H1 (cell line): ENCODE data around the gene PHLDB3. TPM values are rescaled to one million over a fixed set of nuclear protein-coding genes. Genes with fewer than 3 reads are reported as not detected.

Experiments used
- CTCF ChIA-PET: fragments of 300-600 bp; sonication (Branson Sonifier 250); formaldehyde crosslinking; loops from one replicate; lab custom pipeline; 2021; ENCODE audit not compliant: partially characterized antibody; lab: Charles Lee
- POLR2A ChIA-PET: fragments of 300-600 bp; sonication (Branson Sonifier 250); formaldehyde crosslinking; loops from one replicate; lab custom pipeline; 2021; ENCODE audit warnings: inconsistent platforms; ENCODE audit not compliant: partially characterized antibody; lab: Charles Lee
- DNase-seq, 2 experiments: peaks; one replicate each; pipeline versions ENCODE4 v3.0.0 to v3.0.0-alpha.2; 2010 to 2022; ENCODE audit warnings: low spot score in 2 of 2, low read depth in 1 of 2, mixed read lengths in 1 of 2
- FAIRE-seq: peaks from 2 replicates; lab custom pipeline; 2011; peaks lifted over from hg19 to GRCh38; lab: Jason Lieb, UNC
- H2AFZ ChIP-seq: 2 replicates; pipeline ENCODE4 v1.8.1; 2012; ENCODE audit warnings: low read length, inconsistent platforms
- H2AK5ac ChIP-seq: 2 replicates; pipeline ENCODE4 v1.6.1; 2013; ENCODE audit warnings: low read depth, low read length
- H2BK120ac ChIP-seq: replicated peaks from 2 replicates; pipeline ENCODE3; 2013; ENCODE audit warnings: low read depth, low read length, inconsistent platforms
- H2BK12ac ChIP-seq: 2 replicates; pipeline ENCODE4 v1.6.1; 2013; ENCODE audit warnings: low read depth, low read length
- H2BK15ac ChIP-seq: 2 replicates; pipeline ENCODE4 v1.6.1; 2013; ENCODE audit warnings: low read length
- H2BK20ac ChIP-seq: 2 replicates; pipeline ENCODE4 v1.6.1; 2013; ENCODE audit warnings: low read length
- H2BK5ac ChIP-seq: 2 replicates; pipeline ENCODE4 v1.6.1; 2013; ENCODE audit warnings: low read depth, low read length
- H3K14ac ChIP-seq: 2 replicates; pipeline ENCODE4 v1.6.1; 2013; ENCODE audit warnings: inconsistent platforms; ENCODE audit not compliant: insufficient read length
- H3K18ac ChIP-seq: 2 replicates; pipeline ENCODE4 v1.6.1; 2013; ENCODE audit warnings: low read length; ENCODE audit errors: extremely low read depth
- H3K23ac ChIP-seq: 2 replicates; pipeline ENCODE4 v1.6.1; 2013; ENCODE audit warnings: inconsistent platforms; ENCODE audit not compliant: insufficient read length
- H3K23me2 ChIP-seq: 2 replicates; pipeline ENCODE4 v1.6.1; 2013; ENCODE audit warnings: low read depth, low read length
- H3K27ac ChIP-seq: 2 replicates; pipeline ENCODE4 v1.6.1; 2011; ENCODE audit warnings: low read depth, low read length, inconsistent platforms
- H3K27me3 ChIP-seq, 4 experiments: replicated peaks in 1 of 4; 1 replicate in 1 of 4; 2 replicates in 3 of 4; pipeline versions ENCODE4 v1.6.1 to v1.8.1; 2011 to 2013; ENCODE audit warnings: low read length in 3 of 4, mild to moderate bottlenecking in 3 of 4, inconsistent platforms in 2 of 4, mixed read lengths in 2 of 4, moderate library complexity in 1 of 4; ENCODE audit not compliant: control insufficient read depth in 3 of 4, insufficient read depth in 3 of 4; ENCODE audit errors: extremely low read depth in 1 of 4
- H3K36me3 ChIP-seq, 4 experiments: 2 replicates each; pipeline versions ENCODE4 v1.6.1 to v1.8.1; 2011 to 2013; ENCODE audit warnings: mild to moderate bottlenecking in 4 of 4, low read length in 3 of 4, moderate library complexity in 2 of 4, control low read depth in 1 of 4, inconsistent platforms in 1 of 4; ENCODE audit not compliant: insufficient read depth in 4 of 4, control insufficient read depth in 2 of 4
- H3K4ac ChIP-seq: replicated peaks from 2 replicates; pipeline ENCODE3; 2013; ENCODE audit warnings: low read length, low read depth, mixed read lengths, inconsistent platforms; ENCODE audit not compliant: insufficient read length
- H3K4me1 ChIP-seq, 4 experiments: replicated peaks in 1 of 4; 1 replicate in 1 of 4; 2 replicates in 3 of 4; pipeline versions ENCODE4 v1.6.1 to v1.8.1; 2011 to 2013; ENCODE audit warnings: low read length in 3 of 4, inconsistent platforms in 2 of 4, mixed read lengths in 1 of 4; ENCODE audit not compliant: insufficient read depth in 4 of 4, control insufficient read depth in 3 of 4
- H3K4me2 ChIP-seq, 2 experiments: 2 replicates each; pipeline versions ENCODE4 v1.6.1 to v1.8.1; 2011 to 2013; ENCODE audit warnings: low read depth in 2 of 2, low read length in 2 of 2, control low read depth in 1 of 2, inconsistent platforms in 1 of 2, mild to moderate bottlenecking in 1 of 2; ENCODE audit not compliant: insufficient read depth in 1 of 2
- H3K4me3 ChIP-seq, 4 experiments: fragments of 200-600, 300-600 bp in 1 of 4; sonication (generic), shearing (Covaris generic), sonication (Bioruptor Twin) in 1 of 4; 2 replicates each; pipeline versions ENCODE4 v1.5.1 to v1.8.1; 2011 to 2016; ENCODE audit warnings: low read length in 4 of 4, low read depth in 3 of 4, control low read depth in 2 of 4, inconsistent platforms in 2 of 4, mild to moderate bottlenecking in 2 of 4, mixed read lengths in 1 of 4, moderate library complexity in 1 of 4; ENCODE audit not compliant: insufficient read depth in 2 of 4; ENCODE audit errors: extremely low read depth in 1 of 4
- H3K56ac ChIP-seq: replicated peaks from 2 replicates; pipeline ENCODE3; 2013; ENCODE audit warnings: low read depth, mild to moderate bottlenecking, mixed read lengths, low read length, inconsistent platforms; ENCODE audit not compliant: insufficient read length
- H3K79me1 ChIP-seq: 2 replicates; pipeline ENCODE4 v1.6.1; 2013; ENCODE audit warnings: low read depth, low read length, control low read depth
- H3K79me2 ChIP-seq, 2 experiments: 2 replicates each; pipeline versions ENCODE4 v1.6.1 to v1.8.1; 2012 to 2013; ENCODE audit warnings: low read length in 2 of 2, mild to moderate bottlenecking in 2 of 2, inconsistent platforms in 1 of 2; ENCODE audit not compliant: insufficient read depth in 2 of 2, control insufficient read depth in 1 of 2
- H3K9ac ChIP-seq, 4 experiments: replicated peaks in 1 of 4; 1 replicate in 1 of 4; 2 replicates in 3 of 4; pipeline versions ENCODE4 v1.6.1 to v1.8.1; 2011 to 2013; ENCODE audit warnings: low read depth in 3 of 4, low read length in 3 of 4, control low read depth in 2 of 4, mild to moderate bottlenecking in 2 of 4, moderate library complexity in 2 of 4, inconsistent platforms in 1 of 4; ENCODE audit errors: extremely low read depth in 1 of 4
- H3K9me3 ChIP-seq, 2 experiments: 2 replicates each; pipeline versions ENCODE4 v1.6.1 to v1.8.1; 2012 to 2013; ENCODE audit warnings: mild to moderate bottlenecking in 2 of 2, moderate library complexity in 2 of 2, control low read depth in 1 of 2, inconsistent platforms in 1 of 2, low read depth in 1 of 2, low read length in 1 of 2, mixed read lengths in 1 of 2; ENCODE audit not compliant: insufficient read depth in 2 of 2
- H4K20me1 ChIP-seq, 2 experiments: replicated peaks in 1 of 2; 2 replicates each; pipeline versions ENCODE3 to v1.8.1; 2011 to 2013; ENCODE audit warnings: inconsistent platforms in 2 of 2, low read length in 2 of 2, mild to moderate bottlenecking in 1 of 2; ENCODE audit not compliant: insufficient read depth in 2 of 2, control insufficient read depth in 1 of 2
- H4K5ac ChIP-seq: 2 replicates; pipeline ENCODE4 v1.6.1; 2013; ENCODE audit warnings: low read length, low read depth, mixed read lengths, inconsistent platforms; ENCODE audit not compliant: insufficient read length
- H4K8ac ChIP-seq: 2 replicates; pipeline ENCODE4 v1.8.0; 2013; ENCODE audit warnings: mild to moderate bottlenecking, moderate library complexity, low read length, inconsistent platforms; ENCODE audit not compliant: insufficient read depth; ENCODE audit errors: extremely low read depth
- H4K91ac ChIP-seq: replicated peaks from 2 replicates; pipeline ENCODE3; 2013; ENCODE audit warnings: low read length, mixed read lengths, inconsistent platforms; ENCODE audit not compliant: insufficient read length
- ASH2L ChIP-seq: fragments of 200-600, 300-600 bp; sonication (generic); IDR thresholded peaks from one replicate; pipeline ENCODE4 v1.7.1; 2017; ENCODE audit warnings: low read length
- BACH1 ChIP-seq: IDR thresholded peaks from 2 replicates; pipeline ENCODE4 v1.6.1; 2012; ENCODE audit warnings: low read length, improper control_type of control experiment
- CEBPB ChIP-seq: IDR thresholded peaks from 2 replicates; pipeline ENCODE4 v1.6.1; 2012; ENCODE audit warnings: low read depth, low read length
- EP300 ChIP-seq, 2 experiments: IDR thresholded peaks; 1 replicate in 1 of 2; 2 replicates in 1 of 2; pipeline ENCODE4 v1.6.1; 2011 to 2012; ENCODE audit warnings: low read depth in 2 of 2, low read length in 2 of 2, mild to moderate bottlenecking in 2 of 2, borderline replicate concordance in 1 of 2, inconsistent platforms in 1 of 2, moderate library complexity in 1 of 2
- EZH2 ChIP-seq: fragments of 200-600 bp; sonication (generic); IDR thresholded peaks from 2 replicates; pipeline ENCODE4 v1.7.1; 2012; ENCODE audit warnings: low read depth, mild to moderate bottlenecking, moderate library complexity, low read length, inconsistent platforms; ENCODE audit not compliant: severe bottlenecking
- POLR2A ChIP-seq, 2 experiments: IDR thresholded peaks; 1 replicate in 1 of 2; 2 replicates in 1 of 2; pipeline ENCODE4 v1.6.1; 2011; ENCODE audit warnings: low read depth in 2 of 2, low read length in 2 of 2, mild to moderate bottlenecking in 2 of 2; ENCODE audit errors: control extremely low read depth in 1 of 2
- RAD21 ChIP-seq, 2 experiments: IDR thresholded peaks in 1 of 2; conservative IDR thresholded peaks in 1 of 2; 2 replicates each; pipeline ENCODE4 v1.6.1; 2011; ENCODE audit warnings: low read depth in 2 of 2, low read length in 2 of 2, improper control_type of control experiment in 1 of 2, inconsistent platforms in 1 of 2, mild to moderate bottlenecking in 1 of 2, moderate library complexity in 1 of 2
- RXRA ChIP-seq: IDR thresholded peaks from 2 replicates; pipeline ENCODE4 v1.6.1; 2011; ENCODE audit warnings: low read depth, mild to moderate bottlenecking, low read length, moderate library complexity; ENCODE audit not compliant: insufficient read depth
- SIRT6 ChIP-seq: IDR thresholded peaks from one replicate; pipeline ENCODE4 v1.7.1; 2012; ENCODE audit warnings: low read length, inconsistent platforms
- SP1 ChIP-seq: IDR thresholded peaks from 2 replicates; pipeline ENCODE4 v1.6.1; 2011; ENCODE audit warnings: low read depth, low read length
- SRF ChIP-seq: IDR thresholded peaks from 2 replicates; pipeline ENCODE4 v1.6.1; 2011; ENCODE audit warnings: mild to moderate bottlenecking, low read depth, low read length, moderate library complexity
- USF2 ChIP-seq: IDR thresholded peaks from 2 replicates; pipeline ENCODE4 v1.6.1; 2011; ENCODE audit warnings: low read length, improper control_type of control experiment
- ZNF274 ChIP-seq: IDR thresholded peaks from 2 replicates; pipeline ENCODE4 v1.7.0; 2012; ENCODE audit warnings: low read length, borderline replicate concordance; ENCODE audit errors: extremely low read depth
- WGBS, 2 experiments: shearing (Covaris generic) in 1 of 2; methylation state at CpG; one replicate each; pipeline versions ENCODE4 v1.1.6 to v1.1.7; 2013 to 2015; ENCODE audit warnings: low lambda C conversion rate in 2 of 2, mixed read lengths in 2 of 2, inconsistent platforms in 1 of 2, low coverage in 1 of 2, missing lambda C conversion rate in 1 of 2; ENCODE audit not compliant: insufficient replicate concordance in 2 of 2, insufficient coverage in 1 of 2, insufficient read length in 1 of 2; ENCODE audit errors: extremely low coverage in 1 of 2, missing lambda C conversion rate in 1 of 2; 5-methylcytosine and 5-hydroxymethylcytosine counted together
- polyA plus RNA-seq, 7 experiments: library from polyadenylated mRNA; depleted of rRNA in 3 of 7; stranded (reverse) in 5 of 7; unstranded in 2 of 7; fragments of >200 nt in 5 of 7; fragments of 200-250 nt in 2 of 7; gene quantifications; 1 replicate in 5 of 7; 2 replicates in 1 of 7; 4 replicates in 1 of 7; pipeline versions ENCODE4 v1.2.1 to v1.2.3, GENCODE V29; 2011 to 2013; ENCODE audit warnings: missing spikeins in 2 of 7, mixed read lengths in 2 of 7
- total RNA-seq: library from RNA; stranded (reverse); fragmentation: NEBNext Ultra II Directional; extraction: Animal tissue kit (Norgen Biotek cat#: 25700); gene quantifications from 2 replicates; pipeline ENCODE4 v1.2.1, GENCODE V29; 2021

PHLDB3 gene
- total and polyA plus RNA-seq, 2 of the 8 experiments (the other 6 are each of a cell fraction or from before 2014, with no cell fraction given), result 4.0 to 8.5 TPM

- H3K18ac ChIP-seq, result no peak overlapping the region
- no peak overlapping the region for H2BK15ac ChIP-seq
- no peak for DNase-seq
- 90% methylated on average over 5 of the region's 5 CpGs; no CpG with 5 or more reads in 1 of the 2 experiments for WGBS, 2 experiments
- peaks cover 3 to 16% (median 14%) of the 10 kb centered on the region in 4 experiments for H3K27me3 ChIP-seq
- H3K23ac ChIP-seq, result no peak overlapping the region
- H3K79me2 ChIP-seq, result no peaks in the 10 kb centered on the region
- H3K4me1 ChIP-seq, result peaks cover 0 to 6% (median 0%) of the 10 kb centered on the region in 4 experiments; a peak in 1 of 7 replicates
- FAIRE-seq, result no peak
- no peak overlapping the region for H4K5ac ChIP-seq
- H3K36me3 ChIP-seq, result peaks cover 0 to 4% (median 1%) of the 10 kb centered on the region in 4 experiments; a peak in 1 of 8 replicates
- CTCF ChIA-PET, result interaction anchor here (0.7 to 2.0 kb wide), 3 partner anchors 9 to 60 kb away, joined by 3 to 8 read pairs (median 3); no protein-coding TSS in a partner anchor
- H2BK20ac ChIP-seq, result no peak overlapping the region
- peaks cover 17% of the 10 kb centered on the region; the same call in 1 of the 2 replicates for H3K23me2 ChIP-seq
- no peak overlapping the region for H3K9ac ChIP-seq
- H4K8ac ChIP-seq, result no peak overlapping the region
- H3K4ac ChIP-seq, result no peak overlapping the region
- H2BK120ac ChIP-seq, result no peak overlapping the region
- H3K4me2 ChIP-seq, result no peak overlapping the region
- no peak overlapping the region for H2BK5ac ChIP-seq
- no peak overlapping the region for H2AK5ac ChIP-seq
- H3K9me3 ChIP-seq, result no peaks in the 10 kb centered on the region
- H4K91ac ChIP-seq, result no peak overlapping the region
- H2BK12ac ChIP-seq, result no peak overlapping the region
- H3K79me1 ChIP-seq, result no peaks in the 10 kb centered on the region
- H2AFZ ChIP-seq, result no peak overlapping the region
- H3K56ac ChIP-seq, result no peak overlapping the region
- H4K20me1 ChIP-seq, result peaks cover 0 to 2% of the 10 kb centered on the region in 2 experiments
- POLR2A ChIA-PET, result interaction anchor here (1.8 kb wide), 1 partner anchor 26 kb away, joined by 8 read pairs; the partner anchor contains the start of gene ZNF575
- no peak overlapping the region for H3K4me3 ChIP-seq
- no peak overlapping the region for H3K14ac ChIP-seq
- no peak overlapping the region for H3K27ac ChIP-seq
- TF ChIP-seq CEBPB (no peak), ASH2L (no peak), SIRT6 (no peak), SP1 (no peak), BACH1 (no peak), SRF (no peak), EZH2 (no peak), POLR2A (IDR thresholded peaks at IDR 0.05; ENCODE audit: control extremely low read depth in 1 of 2, low read depth in 2 of 2, low read length in 2 of 2) (no peak), RXRA (no peak), USF2 (no peak), RAD21 (IDR thresholded peaks at IDR 0.05 in 1 of 2, conservative IDR thresholded peaks at IDR 0.05 in 1 of 2; ENCODE audit: low read depth in 2 of 2, low read length in 2 of 2) (no peak), EP300 (IDR thresholded peaks at IDR 0.05; ENCODE audit: borderline replicate concordance in 1 of 2, low read depth in 2 of 2, low read length in 2 of 2) (no peak), ZNF274 (no peak)
These were observed 2.1 kb upstream of the PHLDB3 start for GRCh38 chr19:43506629-43507028.
